Iris pigment epithelial cell (primary cell): Measurements from ENCODE around the gene CCDC47.

Source experiments
- DNase-seq: peaks from one replicate; pipeline ENCODE4 v3.0.0-alpha.2; 2011; ENCODE audit warnings: low read depth

CCDC47 gene

DNA sequence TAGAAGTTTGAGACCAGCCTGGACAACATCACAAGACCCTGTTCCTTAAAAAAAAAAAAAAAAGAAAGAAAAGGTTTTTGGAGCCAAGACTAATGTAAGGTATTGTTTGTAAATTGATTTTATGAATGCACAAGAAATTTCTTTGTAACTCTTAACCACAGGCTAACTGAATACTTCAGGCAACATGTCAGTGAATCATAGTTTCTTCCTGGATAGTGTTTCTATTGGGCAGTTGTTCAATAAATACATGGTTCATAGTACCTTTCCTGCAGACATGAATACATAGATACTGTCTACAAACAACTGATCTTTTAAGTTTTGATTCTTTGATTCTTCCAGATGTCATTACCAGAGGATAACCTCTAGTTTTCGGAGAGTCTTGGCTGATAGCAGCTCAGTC, 12.2 kb upstream of the CCDC47 start:
- DNase-seq: peak; percentile 78

- DNase-seq: no peak
Observed at GRCh38 chr17:63783522-63783921, 10.1 kb upstream of the CCDC47 start.

- no peak for DNase-seq
Observed at GRCh38 chr17:63780928-63781327, 7.5 kb upstream of the CCDC47 start.

DNA sequence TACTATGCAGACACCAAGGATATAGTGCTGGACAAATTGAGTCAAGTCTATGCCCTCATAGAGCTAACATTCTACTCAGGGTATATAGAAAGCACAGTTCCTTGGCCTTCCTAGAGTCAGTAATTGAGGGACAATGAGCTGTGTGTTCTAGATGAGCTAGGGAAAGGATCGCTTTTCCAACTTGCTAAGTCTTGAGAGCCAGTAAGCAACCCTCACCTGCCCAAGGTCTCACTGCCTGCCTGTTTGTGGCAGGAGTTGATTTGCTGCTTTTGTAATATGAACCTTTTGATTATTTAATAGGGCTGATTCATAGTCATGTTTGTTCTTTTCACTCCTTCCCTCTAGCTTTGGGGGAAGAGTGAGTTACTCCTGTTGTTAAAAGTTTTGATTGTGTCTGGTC, 7.1 kb upstream of the CCDC47 start:
- DNase-seq: peak; percentile 62

GRCh38 chr17:63775420-63775819, 2.0 kb upstream of the CCDC47 start:
- peak; percentile 17 for DNase-seq

DNA sequence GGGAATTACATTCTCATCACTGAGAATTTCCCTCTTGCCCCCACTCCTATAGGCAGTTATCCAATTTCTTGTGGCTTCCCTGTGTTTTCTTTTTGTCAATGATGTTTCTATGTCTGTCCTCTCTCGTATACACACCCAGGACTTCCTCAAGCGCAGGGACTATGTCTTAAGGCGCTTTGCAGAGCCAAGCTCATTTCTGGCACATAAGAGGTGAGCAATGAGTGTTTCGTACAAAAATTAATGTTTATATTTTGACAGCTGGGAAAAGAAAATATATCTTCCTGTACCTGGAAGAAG, 1.5 kb upstream of the CCDC47 start:
- peak; percentile 28 for DNase-seq

DNA sequence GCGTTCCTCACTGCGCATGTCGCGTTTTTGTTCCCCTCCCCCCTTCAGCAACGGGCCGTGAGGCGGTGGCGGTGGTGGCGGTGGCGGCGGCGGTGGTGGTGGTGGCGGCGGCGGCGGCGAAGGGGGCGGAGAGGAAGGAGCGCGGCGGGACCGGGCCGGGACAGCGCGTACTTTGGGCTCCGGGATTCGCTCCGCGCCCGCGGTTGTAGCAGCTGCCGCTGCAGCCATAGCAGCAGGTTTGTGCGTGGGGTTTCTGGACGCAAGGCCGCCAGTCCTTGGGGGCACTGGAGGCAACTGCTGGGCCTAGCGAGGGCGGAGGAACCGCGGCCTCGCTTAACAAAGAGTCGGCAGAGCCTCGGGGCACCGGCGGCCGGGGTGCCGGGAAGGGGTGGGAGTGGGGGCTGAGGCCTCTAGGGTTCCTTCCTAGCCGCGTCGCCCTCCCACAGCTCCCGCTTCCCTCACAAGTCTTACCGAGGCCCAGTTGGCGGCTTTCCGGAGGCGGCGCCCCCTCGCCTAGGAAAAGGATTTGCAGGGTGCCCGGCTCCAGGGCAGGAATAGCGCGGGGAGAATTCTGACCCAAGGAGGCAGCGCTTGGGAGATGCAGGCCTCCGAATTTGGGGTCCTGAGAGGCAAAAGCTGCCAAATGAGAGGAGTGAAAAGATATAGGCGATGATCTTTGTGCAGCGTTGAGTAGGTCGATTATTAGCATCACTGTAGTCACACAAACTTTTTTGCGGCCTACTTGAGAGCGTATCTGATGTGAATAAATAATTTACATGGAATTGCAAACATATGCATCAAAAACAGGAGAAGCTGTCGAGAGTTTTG, 958 bp upstream of the CCDC47 start, which contains the start of gene DDX42:
DDX42 (plus strand) TSS at position 30 of the 828 bp plus-strand sequence. CDS start 12,880 bp downstream, outside the sequence.
- peak; percentile 69 for DNase-seq

DNA sequence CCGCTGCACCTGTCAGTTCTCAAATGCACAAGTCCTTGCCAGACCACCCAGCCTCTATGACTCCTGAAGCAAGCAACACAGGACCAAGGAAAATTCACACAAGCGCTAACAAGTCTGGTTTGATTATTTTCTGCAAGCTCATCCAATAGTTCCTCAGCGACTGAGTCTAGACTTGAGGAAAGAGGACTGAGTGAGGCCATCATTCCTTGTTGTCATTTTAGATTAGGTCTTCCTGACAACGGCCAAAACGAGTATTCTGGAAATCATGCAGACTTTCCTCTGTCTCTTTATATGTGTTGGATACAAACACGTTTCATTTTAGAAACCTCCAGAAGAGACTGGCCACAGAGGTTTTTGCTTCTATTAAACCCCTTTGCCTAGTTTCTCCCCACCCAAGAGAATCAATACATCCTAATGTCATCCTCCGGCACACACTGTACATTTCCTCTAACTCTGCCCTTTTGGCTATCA, 561 bp downstream of the CCDC47 start:
- peak; percentile 56 for DNase-seq

DNA sequence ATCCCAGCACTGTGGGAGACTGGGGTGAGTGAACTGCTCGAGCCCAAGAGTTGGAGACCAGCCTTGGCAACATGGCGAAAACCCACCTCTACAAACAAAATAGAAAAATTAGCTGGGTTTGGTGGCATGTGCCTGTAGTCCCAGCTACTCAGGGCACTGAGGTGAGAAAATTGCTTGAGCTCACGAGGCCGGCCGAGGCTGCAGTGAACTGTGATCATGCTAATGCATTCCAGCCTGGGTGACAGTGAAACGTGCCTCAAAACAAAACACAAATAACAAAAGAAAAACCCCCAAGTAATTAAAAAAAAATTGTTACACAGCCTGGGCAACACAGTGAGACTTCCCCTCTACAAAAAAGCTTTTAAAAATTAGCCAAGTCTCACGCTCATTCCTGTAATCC, 5.0 kb downstream of the CCDC47 start:
- DNase-seq: no peak

GRCh38 chr17:63766754-63767153, 6.6 kb downstream of the CCDC47 start:
- no peak for DNase-seq

DNA sequence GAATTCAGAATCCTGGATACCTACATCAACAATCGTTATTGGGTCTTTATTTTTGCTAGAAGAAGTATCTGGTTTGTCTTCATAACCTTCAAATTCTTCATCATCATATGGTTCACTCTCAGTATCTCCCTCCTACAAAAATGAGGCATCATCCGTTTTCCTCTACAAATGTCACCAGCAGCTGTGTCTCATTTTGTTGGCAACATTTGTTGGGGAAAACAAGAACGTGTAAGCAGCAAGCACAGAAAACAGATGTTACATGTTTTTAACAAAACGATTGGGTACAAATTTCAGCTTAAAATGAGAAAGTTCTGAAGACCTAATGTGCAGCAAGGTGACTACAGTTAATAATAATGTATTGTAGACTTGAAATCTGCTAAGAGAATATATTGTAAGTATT, 8.7 kb downstream of the CCDC47 start:
- DNase-seq: no peak

DNA sequence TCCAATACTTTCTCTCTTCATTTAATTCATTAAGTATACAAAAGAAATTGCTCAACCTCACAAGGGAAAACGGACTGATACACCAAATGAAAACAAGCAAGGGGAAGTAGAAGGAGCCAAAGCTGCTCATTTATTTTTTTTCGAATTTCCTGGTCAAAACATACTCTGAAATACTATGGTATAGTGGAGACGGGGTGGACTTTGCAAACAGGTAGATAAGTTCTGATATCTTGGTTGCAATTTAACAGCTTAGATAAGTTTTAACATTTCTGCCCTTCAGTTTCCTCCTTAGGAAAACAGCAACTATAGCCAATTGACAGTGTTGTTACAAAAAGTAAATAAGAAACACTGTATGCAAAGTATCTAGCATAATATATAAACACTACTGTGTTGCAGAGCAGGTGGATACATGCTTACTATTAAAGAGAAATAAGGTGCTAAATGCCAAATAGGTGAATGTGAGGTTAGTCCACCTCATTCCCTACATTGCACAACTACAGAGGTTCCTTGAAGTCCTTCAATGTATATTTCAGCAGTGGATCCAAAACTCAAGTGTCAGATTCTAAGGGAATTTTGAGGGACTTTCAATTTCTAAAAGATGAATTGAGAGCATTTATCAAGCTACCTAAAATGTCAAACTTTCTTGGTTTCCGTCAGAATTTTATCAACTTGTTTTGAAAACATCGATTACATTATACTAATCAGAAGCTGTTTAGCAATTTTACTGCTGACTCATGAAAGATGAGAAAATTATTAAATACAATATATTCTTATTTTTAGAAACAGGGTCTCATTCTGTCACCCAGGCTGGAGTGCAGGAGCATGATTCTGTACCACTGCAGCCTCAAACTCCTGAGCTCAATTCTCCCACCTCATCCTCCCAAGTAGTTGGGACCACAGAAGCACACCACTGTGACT, 11.0 kb downstream of the CCDC47 start:
- peak; percentile 12 for DNase-seq

- peak; percentile 47 for DNase-seq
Observed at GRCh38 chr17:63760771-63761539, 12.4 kb downstream of the CCDC47 start.

- no peak for DNase-seq
Observed at GRCh38 chr17:63758428-63758827, 15.0 kb downstream of the CCDC47 start.

- DNase-seq: no peak
Observed at GRCh38 chr17:63754046-63754445, 19.4 kb downstream of the CCDC47 start.

DNA sequence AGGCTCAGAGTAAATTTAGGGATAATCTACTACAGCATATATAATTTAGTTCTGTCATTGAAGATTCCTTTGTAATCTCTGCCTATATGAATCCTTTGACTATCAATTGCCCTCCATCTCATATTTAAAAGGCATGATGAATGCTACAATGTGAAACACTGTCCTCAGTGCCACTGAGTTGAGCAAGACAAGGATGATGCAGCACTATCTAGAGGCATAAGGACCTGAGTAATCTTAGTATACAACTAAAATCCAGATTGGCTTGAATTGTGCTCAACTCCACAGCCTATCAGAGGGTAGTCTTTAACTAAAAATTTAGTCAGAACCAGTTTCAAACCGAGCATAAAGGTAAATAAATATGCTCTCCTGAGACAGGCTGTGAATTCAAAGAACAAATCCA, 20.2 kb downstream of the CCDC47 start:
- peak; percentile 45 for DNase-seq

GRCh38 chr17:63752707-63753106, 20.7 kb downstream of the CCDC47 start:
- no peak for DNase-seq

DNA sequence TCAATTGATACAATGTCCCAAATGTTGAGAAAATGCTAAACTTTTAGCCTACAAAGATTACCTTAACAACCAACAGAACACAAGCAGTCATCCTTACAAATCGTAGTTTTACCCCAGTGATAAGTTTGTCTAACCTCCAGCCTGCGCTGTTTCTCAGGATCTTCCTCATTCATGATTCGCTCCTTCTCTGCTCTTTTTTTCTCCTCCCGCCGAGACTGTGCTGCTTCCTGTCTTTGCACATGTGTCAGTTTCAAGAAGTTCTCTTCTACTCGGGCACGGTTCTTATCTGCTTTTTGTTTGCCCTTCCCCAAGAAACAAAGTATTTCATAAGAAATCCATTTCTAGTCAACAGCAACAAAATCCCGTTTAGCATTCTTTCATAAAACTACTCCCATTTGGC, 21.6 kb downstream of the CCDC47 start:
- no peak for DNase-seq

- DNase-seq: peak; percentile 98
Observed at GRCh38 chr17:63741408-63742173, 31.8 kb downstream of the CCDC47 start, which contains the start of gene STRADA. Gene STRADA (minus strand): TSS chr17:63741799. CDS start chr17:63728369, 13,430 bp downstream.

GRCh38 chr17:63741143-63741407, 32.3 kb downstream of the CCDC47 start:
- DNase-seq: no peak

- DNase-seq: peak; percentile 3
Observed at GRCh38 chr17:63740464-63741142, 32.8 kb downstream of the CCDC47 start.
